SU-DHL-6 (cell line): ENCODE measurements around the gene TBC1D10A.

Experiments used
- H2AFZ ChIP-seq: fragments of 200-600 bp; sonication (generic); 2 replicates; pipeline ENCODE4 v1.6.1; 2014; ENCODE audit warnings: low read depth, mild to moderate bottlenecking, moderate library complexity, mixed read lengths, antibody characterized with exemption, low read length; ENCODE audit not compliant: severe bottlenecking
- H3F3A ChIP-seq: fragments of 200-600 bp; shearing (Covaris generic); 2 replicates; pipeline ENCODE4 v1.6.0; 2016; ENCODE audit warnings: antibody characterized with exemption, mild to moderate bottlenecking; ENCODE audit not compliant: insufficient read depth
- H3K27ac ChIP-seq: fragments of 200-600 bp; sonication (generic); 2 replicates; pipeline ENCODE4 v1.5.1; 2016; ENCODE audit warnings: low read depth, mild to moderate bottlenecking, low read length, moderate library complexity, mixed read lengths
- H3K27me3 ChIP-seq: fragments of 200-600 bp; sonication (generic), shearing (Covaris generic); 2 replicates; pipeline ENCODE4 v1.6.0; 2014; ENCODE audit warnings: mild to moderate bottlenecking, low read length
- H3K36me3 ChIP-seq: fragments of 200-600 bp; sonication (generic); 2 replicates; pipeline ENCODE4 v1.6.1; 2014; ENCODE audit warnings: mild to moderate bottlenecking, low read length, mixed read lengths
- H3K4me2 ChIP-seq: fragments of 300-600, 200-600 bp; shearing (Covaris generic), sonication (generic); 2 replicates; pipeline ENCODE4 v1.6.0; 2014; ENCODE audit warnings: low read length, low read depth, mild to moderate bottlenecking; ENCODE audit not compliant: poor library complexity, severe bottlenecking
- H3K4me3 ChIP-seq: fragments of 200-600 bp; sonication (generic); 2 replicates; pipeline ENCODE4 v1.5.1; 2014; ENCODE audit warnings: antibody characterized with exemption, low read length, mild to moderate bottlenecking, mixed read lengths; ENCODE audit not compliant: insufficient read depth, poor library complexity, severe bottlenecking
- H3K79me2 ChIP-seq: fragments of 200-600 bp; sonication (generic); 2 replicates; pipeline ENCODE4 v1.6.1; 2014; ENCODE audit warnings: mild to moderate bottlenecking, low read length, moderate library complexity; ENCODE audit not compliant: insufficient read depth
- H3K9ac ChIP-seq: fragments of 200-600 bp; sonication (generic); 2 replicates; pipeline ENCODE4 v1.7.0; 2014; ENCODE audit warnings: mild to moderate bottlenecking, low read length
- H3K9me2 ChIP-seq: fragments of 200-600 bp; sonication (generic); replicated peaks from 2 replicates; pipeline ENCODE4 v1.6.1; 2014; ENCODE audit warnings: low read length; ENCODE audit not compliant: insufficient read depth
- H3K9me3 ChIP-seq: fragments of 200-600 bp; sonication (generic); 2 replicates; pipeline ENCODE4 v1.6.1; 2014; ENCODE audit warnings: low read length, mixed read lengths; ENCODE audit not compliant: insufficient read depth
- H4K20me1 ChIP-seq: fragments of 200-600 bp; sonication (generic); 2 replicates; pipeline ENCODE4 v1.6.1; 2014; ENCODE audit warnings: low read depth, mild to moderate bottlenecking, antibody characterized with exemption, low read length, moderate library complexity, mixed read lengths
- CTCF ChIP-seq: fragments of 200-600 bp; sonication (generic); IDR thresholded peaks from one replicate; pipeline ENCODE4 v1.5.1; 2017; ENCODE audit warnings: antibody characterized with exemption, mild to moderate bottlenecking, low read length, moderate library complexity; ENCODE audit not compliant: insufficient read depth, poor library complexity, severe bottlenecking
- EZH2phosphoT487 ChIP-seq: fragments of 200-600 bp; sonication (generic), shearing (Covaris generic); conservative IDR thresholded peaks from 2 replicates; pipeline ENCODE4 v1.6.1; 2018; ENCODE audit warnings: mild to moderate bottlenecking, antibody characterized with exemption, low read length, moderate library complexity, mixed read lengths

TBC1D10A gene

GRCh38 chr22:30243661-30244060 is 83.1 kb downstream of the TBC1D10A start:
- H3K9me2 ChIP-seq = no peaks in the 10 kb centered on the region
- no peaks in the 10 kb centered on the region for H3K79me2 ChIP-seq
- no peak overlapping the region for H3K4me2 ChIP-seq
- no peaks in the 10 kb centered on the region for H3K27me3 ChIP-seq
- no peak overlapping the region for H3K9ac ChIP-seq
- H3K36me3 ChIP-seq = no peaks in the 10 kb centered on the region
- no peak overlapping the region for H2AFZ ChIP-seq
- TF ChIP-seq CTCF (no peak), EZH2phosphoT487 (no peak)
- H4K20me1 ChIP-seq = no peaks in the 10 kb centered on the region
- no peak overlapping the region for H3K27ac ChIP-seq
- no peaks in the 10 kb centered on the region for H3F3A ChIP-seq
- H3K4me3 ChIP-seq = no peak overlapping the region
- H3K9me3 ChIP-seq = no peaks in the 10 kb centered on the region
